GM18868 (cell line): Measurements from ENCODE around the gene NDUFS7.

Experiments
- ATAC-seq: cut with Tn5 transposase; IDR thresholded peaks from one replicate; pipeline ENCODE4 v1.9.1; 2021; ENCODE audit warnings: mild to moderate bottlenecking, moderate library complexity; ENCODE audit not compliant: unreplicated experiment

Gene NDUFS7

GRCh38 chr19:1383312-1384084, at the start of gene NDUFS7:
Gene NDUFS7 (plus strand): TSS chr19:1383907. CDS start chr19:1383927, 20 bp downstream.
- peak; percentile 67 for ATAC-seq

GRCh38 chr19:1336079-1336684, 47.5 kb upstream of the NDUFS7 start:
- ATAC-seq: no peak

- ATAC-seq: no peak
Measured at GRCh38 chr19:1340681-1341469, 42.8 kb upstream of the NDUFS7 start.

- no peak for ATAC-seq
Measured at GRCh38 chr19:1343041-1343440, 40.7 kb upstream of the NDUFS7 start.

GRCh38 chr19:1349211-1349610, 34.5 kb upstream of the NDUFS7 start:
- ATAC-seq: no peak

GRCh38 chr19:1350867-1351266, 32.8 kb upstream of the NDUFS7 start:
- no peak for ATAC-seq

- ATAC-seq: no peak
Measured at GRCh38 chr19:1351381-1351851, 32.3 kb upstream of the NDUFS7 start.

- ATAC-seq: no peak
Measured at GRCh38 chr19:1353144-1353543, 30.6 kb upstream of the NDUFS7 start.

GRCh38 chr19:1354970-1355567, 28.6 kb upstream of the NDUFS7 start:
- ATAC-seq: peak; percentile 31

GRCh38 chr19:1355568-1356507, 27.9 kb upstream of the NDUFS7 start:
- ATAC-seq: no peak

GRCh38 chr19:1356508-1356865, 27.2 kb upstream of the NDUFS7 start:
- ATAC-seq: no peak

- no peak for ATAC-seq
Measured at GRCh38 chr19:1357531-1358109, 26.1 kb upstream of the NDUFS7 start.

- ATAC-seq: no peak
Measured at GRCh38 chr19:1360126-1360817, 23.4 kb upstream of the NDUFS7 start.

- no peak for ATAC-seq
Measured at GRCh38 chr19:1360818-1361461, 22.8 kb upstream of the NDUFS7 start.

GRCh38 chr19:1361601-1362386, 21.9 kb upstream of the NDUFS7 start:
- no peak for ATAC-seq

- no peak for ATAC-seq
Measured at GRCh38 chr19:1362387-1363257, 21.1 kb upstream of the NDUFS7 start.

GRCh38 chr19:1363599-1363998, 20.1 kb upstream of the NDUFS7 start:
- ATAC-seq: no peak
